Measurements from ENCODE around the gene WWTR1. TPM values are rescaled to one million over a fixed set of nuclear protein-coding genes. Genes with fewer than 3 reads are reported as not detected.

Gene WWTR1
- total and polyA plus RNA-seq, 2 of the 8 experiments (the other 6 are each of a cell fraction or from before 2014, with no cell fraction given): 15.7 to 18.6 TPM

GRCh38 chr3:149567381-149567780, 90.4 kb downstream of the WWTR1 start (continued):
- TF ChIP-seq FOSL1 (IDR thresholded peaks at IDR 0.05; ENCODE audit: insufficient read depth, low read depth, low read length) (no peak), CTCF (IDR thresholded peaks at IDR 0.05; ENCODE audit: control extremely low read depth in 1 of 3, insufficient read depth in 1 of 3, low read depth in 1 of 3, low read length in 3 of 3) (no peak), SP1 (IDR thresholded peaks at IDR 0.05; ENCODE audit: low read depth, low read length) (no peak), JUN (IDR thresholded peaks at IDR 0.05; ENCODE audit: low read depth, low read length) (no peak), MAX (IDR thresholded peaks at IDR 0.05) (no peak)
